Measurements from ENCODE around the gene S100A5.
A peak's percentile ranks its signal among the peaks of the same experiment; 100 is the strongest.

The S100A5 gene

DNA sequence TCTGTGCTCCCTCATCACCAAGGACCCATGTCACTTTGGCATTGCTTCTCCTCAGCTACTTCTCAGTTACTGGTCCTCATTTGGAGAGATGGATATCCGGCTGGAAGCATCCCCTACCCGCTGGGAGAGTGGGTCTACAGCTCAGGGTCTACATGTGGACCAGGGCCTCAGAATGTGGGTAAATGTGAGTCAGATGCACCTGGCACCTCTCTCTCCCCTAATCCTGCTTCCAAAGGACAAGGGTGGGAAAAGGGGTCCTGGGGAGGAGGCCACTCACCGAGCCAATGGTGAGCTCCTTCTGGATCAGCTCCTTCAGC, 5.9 kb downstream of the S100A5 start:
- peak overlapping the region; percentile 81 for H3K4me3 ChIP-seq (ENCODE audit: low read length)
- DNase-seq (ENCODE audit: low read depth) = no peak
- TF ChIP-seq CTCF (conservative IDR thresholded peaks at IDR 0.05; ENCODE audit: low read depth, low read length) = no peak

GRCh38 chr1:153534226-153534924, 6.4 kb downstream of the S100A5 start:
- DNase-seq (ENCODE audit: low read depth) = no peak
- peak overlapping the region; percentile 81 for H3K4me3 ChIP-seq (ENCODE audit: low read length)
- no peak for TF ChIP-seq CTCF (conservative IDR thresholded peaks at IDR 0.05; ENCODE audit: low read depth, low read length)

GRCh38 chr1:153533689-153534201, 7.0 kb downstream of the S100A5 start:
- H3K4me3 ChIP-seq (ENCODE audit: low read length) = peak overlapping the region; percentile 81
- peak; percentile 88 for DNase-seq (ENCODE audit: low read depth)
- TF ChIP-seq CTCF (conservative IDR thresholded peaks at IDR 0.05; ENCODE audit: low read depth, low read length) = no peak

GRCh38 chr1:153532769-153533599, 7.8 kb downstream of the S100A5 start:
- peak; percentile 93 for TF ChIP-seq CTCF (conservative IDR thresholded peaks at IDR 0.05; ENCODE audit: low read depth, low read length)
- peak overlapping the region; percentile 81 for H3K4me3 ChIP-seq (ENCODE audit: low read length)
- DNase-seq (ENCODE audit: low read depth) = no peak

DNA sequence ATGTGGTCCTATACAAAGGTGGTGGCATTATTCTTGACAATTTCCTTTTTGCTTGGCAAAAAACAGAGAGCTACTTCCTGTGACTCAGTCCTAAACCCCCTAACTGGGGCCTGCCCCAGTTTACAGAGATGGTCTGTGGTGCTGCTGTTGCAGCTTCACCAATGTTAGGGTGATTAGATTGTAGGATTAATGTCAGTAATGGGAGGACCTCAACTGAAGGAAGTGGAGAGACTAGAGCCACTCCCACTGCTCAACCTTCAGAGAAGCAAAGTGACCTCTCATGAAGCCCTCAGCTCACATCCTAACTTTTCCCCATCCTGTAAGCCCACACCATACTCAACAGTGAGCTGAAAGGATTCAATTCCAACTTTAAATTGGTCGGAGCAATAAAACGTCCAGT, 8.6 kb downstream of the S100A5 start:
- DNase-seq (ENCODE audit: low read depth) = no peak
- no peak overlapping the region for H3K4me3 ChIP-seq (ENCODE audit: low read length)
- no peak for TF ChIP-seq CTCF (conservative IDR thresholded peaks at IDR 0.05; ENCODE audit: low read depth, low read length)

DNA sequence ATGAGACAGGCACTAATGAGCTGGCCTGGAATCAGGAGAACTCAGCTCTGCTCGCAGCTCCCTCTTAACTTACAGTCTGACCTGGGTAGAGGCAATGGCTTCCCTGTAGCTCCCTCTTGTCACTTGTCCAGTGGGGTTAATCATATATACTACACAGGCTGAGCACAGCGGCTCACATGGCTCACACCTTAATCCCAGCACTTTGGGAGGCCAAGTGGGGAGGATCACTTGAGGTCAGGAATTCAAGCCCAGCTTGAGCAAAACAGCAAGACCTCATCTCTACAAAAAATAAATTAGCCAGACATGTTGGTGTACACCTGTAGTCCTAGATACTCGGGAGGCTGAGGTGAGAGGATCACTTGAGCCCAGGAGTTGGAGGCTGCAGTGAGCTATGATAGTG, 9.1 kb downstream of the S100A5 start:
- no peak for DNase-seq (ENCODE audit: low read depth)
- no peak for TF ChIP-seq CTCF (conservative IDR thresholded peaks at IDR 0.05; ENCODE audit: low read depth, low read length)

GRCh38 chr1:153527683-153528040, 13.1 kb downstream of the S100A5 start:
- no peak for TF ChIP-seq CTCF (conservative IDR thresholded peaks at IDR 0.05; ENCODE audit: low read depth, low read length)
- no peak overlapping the region for H3K4me3 ChIP-seq (ENCODE audit: low read length)
- DNase-seq (ENCODE audit: low read depth) = no peak

More for the DNA sequence above, 9.1 kb downstream of the S100A5 start:
- no peak overlapping the region for H3K4me3 ChIP-seq (ENCODE audit: low read length)

Measured in retinal pigment epithelial cell (primary cell).